HepG2 (cell line): Measurements from ENCODE around the gene MAN1B1. TPM values are rescaled to one million over a fixed set of nuclear protein-coding genes. Genes with fewer than 3 reads are reported as not detected.

Source experiments
- ATAC-seq: fragments of 200-7000 bp; cut with Tn5 transposase; 3 replicates; pipeline ENCODE4 v1.9.1; 2020; ENCODE audit warnings: mild to moderate bottlenecking, moderate library complexity
- BruUV-seq: library from RNA; stranded (reverse); fragments of 400-500 nt; replicated peaks from 2 replicates; lab custom pipeline; 2021; lab: Mats Ljungman, UMichigan
- CTCF ChIA-PET: fragments of 300-600 bp; formaldehyde crosslinking; extraction: SDS; loops from one replicate; lab custom pipeline; 2021; ENCODE audit warnings: low total read pairs, inconsistent platforms, low intra/inter-chr PET ratio; lab: Yijun Ruan, JAX
- POLR2A ChIA-PET: fragments of 350-600 bp; sonication (Branson Sonifier 250); formaldehyde crosslinking; loops from one replicate; lab custom pipeline; 2020; ENCODE audit warnings: antibody characterized with exemption, inconsistent platforms; lab: Yijun Ruan, JAX
- DNase-seq: peaks from one replicate; pipeline ENCODE4 v3.0.0-alpha.2; 2015; ENCODE audit warnings: low spot score
- FAIRE-seq: peaks from 3 replicates; lab custom pipeline; 2011; peaks lifted over from hg19 to GRCh38; lab: Jason Lieb, UNC
- H2AFZ ChIP-seq: one replicate; pipeline ENCODE4 v1.6.1; 2011; ENCODE audit warnings: low read length, inconsistent platforms
- H3K27ac ChIP-seq: fragments of 300-600 bp; 3 replicates; pipeline ENCODE4 v1.8.0; 2011; ENCODE audit warnings: mixed run types, mild to moderate bottlenecking, mixed read lengths, low read length, inconsistent platforms; ENCODE audit not compliant: insufficient read depth; ENCODE audit errors: extremely low read length
- H3K27me3 ChIP-seq, 2 experiments: fragments of 200-600 bp in 1 of 2; 2 replicates in 1 of 2; 3 replicates in 1 of 2; pipeline versions ENCODE4 v1.6.0 to v1.8.0; 2011; ENCODE audit warnings: low read length in 2 of 2, mild to moderate bottlenecking in 2 of 2, moderate library complexity in 2 of 2, inconsistent platforms in 1 of 2; ENCODE audit not compliant: insufficient read depth in 2 of 2, control insufficient read depth in 1 of 2
- H3K36me3 ChIP-seq, 2 experiments: fragments of 200-600 bp in 1 of 2; replicated peaks in 1 of 2; 2 replicates in 1 of 2; 3 replicates in 1 of 2; pipeline versions ENCODE4 v1.5.1 to v1.8.0; 2011; ENCODE audit warnings: low read length in 2 of 2, inconsistent platforms in 1 of 2; ENCODE audit not compliant: insufficient read depth in 2 of 2, control insufficient read depth in 1 of 2
- H3K4me1 ChIP-seq: 2 replicates; pipeline ENCODE4 v1.5.1; 2012; ENCODE audit warnings: low read length, inconsistent platforms; ENCODE audit not compliant: insufficient read depth
- H3K4me2 ChIP-seq: 2 replicates; pipeline ENCODE4 v1.6.0; 2011; ENCODE audit warnings: low read depth, low read length, inconsistent platforms
- H3K4me3 ChIP-seq, 3 experiments: fragments of 200-600 bp in 1 of 3; sonication (generic), shearing (Covaris generic) in 1 of 3; replicated peaks in 1 of 3; 2 replicates each; pipeline ENCODE4 v1.5.1; 2011 to 2016; ENCODE audit warnings: low read length in 3 of 3, inconsistent platforms in 2 of 3, low read depth in 2 of 3, mild to moderate bottlenecking in 2 of 3, control low read depth in 1 of 3, mixed read lengths in 1 of 3; ENCODE audit not compliant: insufficient read depth in 1 of 3
- H3K79me2 ChIP-seq: one replicate; pipeline ENCODE4 v1.6.1; 2011; ENCODE audit warnings: low read length, inconsistent platforms; ENCODE audit not compliant: insufficient read depth
- H3K9ac ChIP-seq: 2 replicates; pipeline ENCODE4 v1.6.0; 2011; ENCODE audit warnings: mild to moderate bottlenecking, low read depth, low read length, inconsistent platforms; ENCODE audit not compliant: insufficient read depth
- H3K9me3 ChIP-seq: 2 replicates; pipeline ENCODE4 v1.5.1; 2012; ENCODE audit warnings: mild to moderate bottlenecking, low read length
- H4K20me1 ChIP-seq: 2 replicates; pipeline ENCODE4 v1.6.0; 2011; ENCODE audit warnings: inconsistent platforms, mild to moderate bottlenecking, low read length, moderate library complexity; ENCODE audit not compliant: insufficient read depth
- HDAC1 ChIP-seq: sonication (generic); formaldehyde crosslinking; IDR thresholded peaks from 2 replicates; pipeline ENCODE4 v1.5.1; 2020; ENCODE audit warnings: mild to moderate bottlenecking, missing genetic modification reagents
- MBNL3 ChIP-seq: fragments of 250-450 bp; sonication (Bioruptor Pico); conservative IDR thresholded peaks from 2 replicates; pipeline ENCODE4 v1.8.0; 2022; ENCODE audit warnings: mild to moderate bottlenecking, inconsistent platforms
- PHF20 ChIP-seq: sonication (generic); formaldehyde crosslinking; IDR thresholded peaks from 2 replicates; pipeline ENCODE4 v1.5.0; 2020; ENCODE audit warnings: mild to moderate bottlenecking, missing genetic modification reagents
- U2AF2 ChIP-seq: fragments of 200-400 bp; formaldehyde crosslinking; IDR thresholded peaks from 2 replicates; pipeline ENCODE4 v1.6.1; 2017; ENCODE audit warnings: low read depth, mild to moderate bottlenecking, low read length
- ZBTB33 ChIP-seq: sonication (generic); formaldehyde crosslinking; IDR thresholded peaks from 2 replicates; pipeline ENCODE4 v1.4.0; 2020; ENCODE audit warnings: missing genetic modification reagents
- ZFP91 ChIP-seq: sonication (generic); formaldehyde crosslinking; IDR thresholded peaks from 2 replicates; pipeline ENCODE4 v1.9.0; 2022; ENCODE audit warnings: missing genetic modification reagents, mild to moderate bottlenecking, borderline replicate concordance
- ZFX ChIP-seq: sonication (generic); formaldehyde crosslinking; IDR thresholded peaks from 2 replicates; pipeline ENCODE4 v1.4.0; 2020; ENCODE audit warnings: mild to moderate bottlenecking, low read depth, missing genetic modification reagents, moderate library complexity
- ZNF101 ChIP-seq: sonication (generic); formaldehyde crosslinking; IDR thresholded peaks from 2 replicates; pipeline ENCODE4 v1.4.0; 2020; ENCODE audit warnings: mild to moderate bottlenecking, low read depth, missing genetic modification reagents, borderline replicate concordance
- ZNF12 ChIP-seq: sonication (generic); formaldehyde crosslinking; IDR thresholded peaks from 2 replicates; pipeline ENCODE4 v1.5.0; 2020; ENCODE audit warnings: missing genetic modification reagents
- ZNF253 ChIP-seq: sonication (generic); formaldehyde crosslinking; IDR thresholded peaks from 2 replicates; pipeline ENCODE4 v1.8.0; 2022; ENCODE audit warnings: mild to moderate bottlenecking, missing genetic modification reagents, borderline replicate concordance
- ZNF282 ChIP-seq: fragments of 450-650 bp; IDR thresholded peaks from 2 replicates; pipeline ENCODE4 v1.6.1; 2018; ENCODE audit not compliant: partially characterized antibody
- ZNF687 ChIP-seq: sonication (generic); formaldehyde crosslinking; IDR thresholded peaks from 2 replicates; pipeline ENCODE4 v1.5.1; 2020; ENCODE audit warnings: mild to moderate bottlenecking, missing genetic modification reagents, moderate library complexity
- ZNF883 ChIP-seq: sonication (generic); formaldehyde crosslinking; IDR thresholded peaks from 2 replicates; pipeline ENCODE4 v1.5.1; 2020; ENCODE audit warnings: mild to moderate bottlenecking, missing genetic modification reagents; ENCODE audit errors: not compliant biosample characterization
- WGBS: methylation state at CpG from one replicate; pipeline ENCODE4 v1.1.6; 2017; ENCODE audit warnings: low lambda C conversion rate; 5-methylcytosine and 5-hydroxymethylcytosine counted together
- in situ Hi-C: cut with HindIII; loops from 2 replicates; pipeline ENCODE4 v1.10.0; 2017; ENCODE audit warnings: low pct_unique_long_range_greater_than_20kb; ENCODE audit not compliant: extremely low pct_ligation_motif_present
- intact Hi-C: fragments of 100-400 bp; cut with micrococcal nuclease; formaldehyde crosslinking; loops from one replicate; pipeline ENCODE4 v1.10.0; 2022; ENCODE audit not compliant: unreplicated experiment
- polyA plus RNA-seq, 8 experiments: library from polyadenylated mRNA; depleted of rRNA in 3 of 8; stranded (reverse) in 7 of 8; unstranded in 1 of 8; fragments of >200 nt; fragmentation: Illumina TruSeq in 4 of 8; extraction: Trizol in 4 of 8; gene quantifications; 2 replicates each; pipeline versions ENCODE4 v1.2.1 to v1.2.3, GENCODE V29; 2011 to 2016; ENCODE audit warnings: low read depth in 4 of 8, missing spikeins in 1 of 8, mixed read lengths in 1 of 8; ENCODE audit not compliant: insufficient read depth in 1 of 8
- total RNA-seq, 5 experiments: library from RNA; depleted of rRNA; stranded (reverse); fragments of >200 nt; fragmentation: Illumina TruSeq; extraction: Trizol; gene quantifications; 2 replicates each; pipeline ENCODE4 v1.2.3, GENCODE V29; 2016; ENCODE audit warnings: low read depth in 1 of 5

The MAN1B1 gene
- total and polyA plus RNA-seq, 2 of the 13 experiments (the other 11 are each of a cell fraction or from before 2014, with no cell fraction given) = 48.9 to 59.5 TPM

- TF ChIP-seq ZNF282 = no peak
- TF ChIP-seq, all 625 proteins: peak for 58
Measured at GRCh38 chr9:137070906-137071275, 15.9 kb upstream of the MAN1B1 start (continued).

GRCh38 chr9:137071282-137071681 is 15.5 kb upstream of the MAN1B1 start:
- Histone ChIP-seq H3K27ac (peak overlapping the region; percentile 70), H3K4me2 (peak overlapping the region; percentile 96)
- TF ChIP-seq HDAC1 (CRISPR knock-in tag) (no peak), ZNF883 (CRISPR knock-in tag) (peak; percentile 3), ZFP91 (CRISPR knock-in tag) (0 out of 2 replicates have a peak, but pooled peaks have one; percentile 4), ZNF253 (CRISPR knock-in tag) (peak; percentile 35; the same call in 1 of the 2 replicates), ZNF12 (CRISPR knock-in tag) (no peak), MBNL3 (no peak), U2AF2 (no peak), PHF20 (CRISPR knock-in tag) (no peak), ZNF101 (no peak), ZBTB33 (CRISPR knock-in tag) (no peak), ZNF687 (peak; percentile 49), ZFX (peak; percentile 26; the same call in 1 of the 2 replicates)

More at GRCh38 chr9:137071282-137071681, 15.5 kb upstream of the MAN1B1 start:
- Histone ChIP-seq H3K9ac (peak overlapping the region; percentile 66), H4K20me1 (peaks cover 7% of the 10 kb centered on the region; the same call in 1 of the 2 replicates), H2AFZ (no peak overlapping the region), H3K36me3 (peaks cover 1 to 3% of the 10 kb centered on the region in 2 experiments; a peak in 1 of 5 replicates), H3K79me2 (peaks cover 13% of the 10 kb centered on the region), H3K4me1 (peaks cover 60% of the 10 kb centered on the region), H3K4me3 (peak overlapping the region; percentile 58 to 88 (median 74)), H3K9me3 (no peaks in the 10 kb centered on the region), H3K27me3 (no peaks in the 10 kb centered on the region; a peak in 1 of 5 replicates)
- ChIA-PET CTCF (no interaction called here), POLR2A (interaction anchor here (0.9 to 6.0 kb wide), 8 partner anchors 13 to 271 kb away, joined by 3 to 105 read pairs (median 5); partner anchors contain the start of genes ENTPD2, MAN1B1 and SSNA1)
- no peak for ATAC-seq
- 0% methylated on average over 2 of the region's 2 CpGs for WGBS
- intact Hi-C loops (no loop called here), in situ Hi-C loops (no loop called here)
- no peak for FAIRE-seq
- DNase-seq = no peak
- BruUV-seq = no TSS peak
